ENCODE data around the gene CELF2.

CELF2 gene

GRCh38 chr10:11104772-11105675 lies 87.4 kb downstream of the CELF2 start:
- Histone ChIP-seq H3K4me1 (ENCODE audit: control insufficient read depth, low read depth, low read length) (no peaks in the 10 kb centered on the region), H3K18ac (ENCODE audit: low read length) (no peak overlapping the region), H3K4me2 (ENCODE audit: low read length) (no peak overlapping the region), H2BK15ac (replicated peaks; ENCODE audit: low read depth) (no peak overlapping the region), H2BK5ac (ENCODE audit: low read length) (no peak overlapping the region), H3K27ac (ENCODE audit: low read depth, low read length) (no peak overlapping the region), H3K4ac (ENCODE audit: low read depth, low read length) (no peak overlapping the region), H2BK120ac (ENCODE audit: low read depth, low read length) (no peak overlapping the region), H3K36me3 (ENCODE audit: control insufficient read depth, insufficient read depth, low read length) (no peaks in the 10 kb centered on the region), H2AK5ac (ENCODE audit: low read length) (no peak overlapping the region), H3K9ac (ENCODE audit: low read length) (no peak overlapping the region), H4K5ac (ENCODE audit: low read length) (no peak overlapping the region), H3K56ac (ENCODE audit: low read length) (no peak overlapping the region), H3K79me1 (ENCODE audit: low read length) (no peaks in the 10 kb centered on the region), H3K79me2 (ENCODE audit: control insufficient read depth, insufficient read depth, low read length) (no peaks in the 10 kb centered on the region), H3K23ac (ENCODE audit: low read length) (no peak overlapping the region), H3K4me3 (ENCODE audit: low read length) (no peak overlapping the region), H3K27me3 (ENCODE audit: insufficient read depth, low read length, poor library complexity) (no peaks in the 10 kb centered on the region), H4K8ac (ENCODE audit: low read depth, low read length) (no peak overlapping the region)
- peak; percentile 60 for DNase-seq
- WGBS (ENCODE audit: extremely low coverage, insufficient coverage, low lambda C conversion rate): no CpG with 5 or more reads among the region's 9 CpGs

GRCh38 chr10:11105676-11106004 lies 88.0 kb downstream of the CELF2 start:
- Histone ChIP-seq H3K4me3 (ENCODE audit: low read length) (no peak overlapping the region), H3K23ac (ENCODE audit: low read length) (no peak overlapping the region), H3K4me1 (ENCODE audit: control insufficient read depth, low read depth, low read length) (no peaks in the 10 kb centered on the region), H3K79me2 (ENCODE audit: control insufficient read depth, insufficient read depth, low read length) (no peaks in the 10 kb centered on the region), H3K79me1 (ENCODE audit: low read length) (no peaks in the 10 kb centered on the region), H3K4ac (ENCODE audit: low read depth, low read length) (no peak overlapping the region), H3K56ac (ENCODE audit: low read length) (no peak overlapping the region), H2BK120ac (ENCODE audit: low read depth, low read length) (no peak overlapping the region), H3K36me3 (ENCODE audit: control insufficient read depth, insufficient read depth, low read length) (no peaks in the 10 kb centered on the region), H2BK5ac (ENCODE audit: low read length) (no peak overlapping the region), H3K4me2 (ENCODE audit: low read length) (no peak overlapping the region), H3K9ac (ENCODE audit: low read length) (no peak overlapping the region), H3K27me3 (ENCODE audit: insufficient read depth, low read length, poor library complexity) (no peaks in the 10 kb centered on the region), H4K8ac (ENCODE audit: low read depth, low read length) (no peak overlapping the region), H3K18ac (ENCODE audit: low read length) (no peak overlapping the region), H2AK5ac (ENCODE audit: low read length) (no peak overlapping the region), H2BK15ac (replicated peaks; ENCODE audit: low read depth) (no peak overlapping the region), H4K5ac (ENCODE audit: low read length) (no peak overlapping the region), H3K27ac (ENCODE audit: low read depth, low read length) (no peak overlapping the region)
- WGBS (ENCODE audit: extremely low coverage, insufficient coverage, low lambda C conversion rate): no CpG with 5 or more reads among the region's 2 CpGs
- DNase-seq: no peak

DNA sequence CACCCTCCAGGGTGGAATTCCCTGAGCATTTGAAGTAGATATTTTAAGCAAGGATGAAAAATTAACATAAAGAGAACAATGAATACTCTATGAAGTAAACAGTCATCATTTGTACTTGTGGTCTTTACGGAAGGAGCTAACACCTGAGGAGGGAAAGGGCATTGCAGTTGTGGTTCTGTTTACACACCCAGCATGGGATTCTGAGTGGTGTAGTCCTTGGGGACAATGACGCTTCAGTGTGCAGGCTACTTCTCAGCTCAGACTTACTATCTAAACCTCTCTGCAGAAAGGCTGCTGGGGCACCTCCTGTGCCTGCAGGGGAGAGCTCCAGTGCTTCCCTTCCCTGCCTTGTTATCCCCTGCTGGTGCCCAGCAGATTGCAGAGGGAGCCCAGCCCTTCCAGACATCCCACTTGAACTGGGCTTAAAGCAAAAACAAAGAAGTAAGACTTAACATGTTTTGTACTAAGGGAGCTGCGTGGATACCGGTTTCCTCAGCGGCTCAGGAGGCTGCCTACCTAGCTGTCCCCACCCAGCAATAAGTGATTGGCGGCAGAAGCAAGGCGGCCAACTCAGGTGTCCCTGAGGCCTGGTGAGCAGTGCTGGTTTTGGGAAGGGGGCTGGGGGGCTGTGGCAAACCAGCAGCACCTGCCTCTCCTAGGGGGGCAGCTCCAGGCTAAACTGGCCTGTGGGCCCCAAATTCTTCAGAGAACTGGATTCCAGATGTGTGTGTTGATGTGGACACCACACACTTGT lies 89.1 kb downstream of the CELF2 start:
- Histone ChIP-seq H3K56ac (ENCODE audit: low read length) (no peak overlapping the region), H2BK5ac (ENCODE audit: low read length) (no peak overlapping the region), H3K9ac (ENCODE audit: low read length) (no peak overlapping the region), H4K5ac (ENCODE audit: low read length) (no peak overlapping the region), H3K4me1 (ENCODE audit: control insufficient read depth, low read depth, low read length) (no peaks in the 10 kb centered on the region), H2BK15ac (replicated peaks; ENCODE audit: low read depth) (no peak overlapping the region), H3K27ac (ENCODE audit: low read depth, low read length) (no peak overlapping the region), H2AK5ac (ENCODE audit: low read length) (no peak overlapping the region), H3K79me2 (ENCODE audit: control insufficient read depth, insufficient read depth, low read length) (no peaks in the 10 kb centered on the region), H4K8ac (ENCODE audit: low read depth, low read length) (no peak overlapping the region), H3K36me3 (ENCODE audit: control insufficient read depth, insufficient read depth, low read length) (no peaks in the 10 kb centered on the region), H3K4me2 (ENCODE audit: low read length) (no peak overlapping the region), H3K18ac (ENCODE audit: low read length) (no peak overlapping the region), H3K4ac (ENCODE audit: low read depth, low read length) (no peak overlapping the region), H3K4me3 (ENCODE audit: low read length) (no peak overlapping the region), H2BK120ac (ENCODE audit: low read depth, low read length) (no peak overlapping the region), H3K79me1 (ENCODE audit: low read length) (no peaks in the 10 kb centered on the region), H3K27me3 (ENCODE audit: insufficient read depth, low read length, poor library complexity) (no peaks in the 10 kb centered on the region), H3K23ac (ENCODE audit: low read length) (no peak overlapping the region)
- DNase-seq: peak; percentile 60
- WGBS (ENCODE audit: extremely low coverage, insufficient coverage, low lambda C conversion rate): no CpG with 5 or more reads among the region's 7 CpGs

GRCh38 chr10:11107948-11108347 lies 90.3 kb downstream of the CELF2 start:
- H3K4me3 ChIP-seq (ENCODE audit: low read length): no peak overlapping the region
- no peak overlapping the region for H3K56ac ChIP-seq (ENCODE audit: low read length)
- no peak overlapping the region for H3K27ac ChIP-seq (ENCODE audit: low read depth, low read length)
- H3K79me1 ChIP-seq (ENCODE audit: low read length): no peaks in the 10 kb centered on the region
- no peak overlapping the region for H2BK15ac ChIP-seq (replicated peaks; ENCODE audit: low read depth)
- no peak overlapping the region for H2BK120ac ChIP-seq (ENCODE audit: low read depth, low read length)
- H4K5ac ChIP-seq (ENCODE audit: low read length): no peak overlapping the region
- no peak overlapping the region for H3K9ac ChIP-seq (ENCODE audit: low read length)
- H3K27me3 ChIP-seq (ENCODE audit: insufficient read depth, low read length, poor library complexity): no peaks in the 10 kb centered on the region
- H3K18ac ChIP-seq (ENCODE audit: low read length): no peak overlapping the region
- no peaks in the 10 kb centered on the region for H3K4me1 ChIP-seq (ENCODE audit: control insufficient read depth, low read depth, low read length)
- no peak overlapping the region for H3K4me2 ChIP-seq (ENCODE audit: low read length)
- H3K79me2 ChIP-seq (ENCODE audit: control insufficient read depth, insufficient read depth, low read length): no peaks in the 10 kb centered on the region
- no peak overlapping the region for H3K23ac ChIP-seq (ENCODE audit: low read length)
- no peaks in the 10 kb centered on the region for H3K36me3 ChIP-seq (ENCODE audit: control insufficient read depth, insufficient read depth, low read length)
- no peak overlapping the region for H4K8ac ChIP-seq (ENCODE audit: low read depth, low read length)
- H3K4ac ChIP-seq (ENCODE audit: low read depth, low read length): no peak overlapping the region
- peak; percentile 45 for DNase-seq
- no peak overlapping the region for H2AK5ac ChIP-seq (ENCODE audit: low read length)
- H2BK5ac ChIP-seq (ENCODE audit: low read length): no peak overlapping the region

GRCh38 chr10:11108356-11108755 lies 90.7 kb downstream of the CELF2 start:
- Histone ChIP-seq H2AK5ac (ENCODE audit: low read length) (no peak overlapping the region), H3K4me1 (ENCODE audit: control insufficient read depth, low read depth, low read length) (no peaks in the 10 kb centered on the region), H3K56ac (ENCODE audit: low read length) (no peak overlapping the region), H3K36me3 (ENCODE audit: control insufficient read depth, insufficient read depth, low read length) (no peaks in the 10 kb centered on the region), H2BK5ac (ENCODE audit: low read length) (no peak overlapping the region), H3K4ac (ENCODE audit: low read depth, low read length) (no peak overlapping the region), H4K5ac (ENCODE audit: low read length) (no peak overlapping the region), H4K8ac (ENCODE audit: low read depth, low read length) (no peak overlapping the region), H3K4me3 (ENCODE audit: low read length) (no peak overlapping the region), H3K4me2 (ENCODE audit: low read length) (no peak overlapping the region), H2BK120ac (ENCODE audit: low read depth, low read length) (no peak overlapping the region), H3K18ac (ENCODE audit: low read length) (no peak overlapping the region), H3K27me3 (ENCODE audit: insufficient read depth, low read length, poor library complexity) (no peaks in the 10 kb centered on the region), H3K79me2 (ENCODE audit: control insufficient read depth, insufficient read depth, low read length) (no peaks in the 10 kb centered on the region), H3K27ac (ENCODE audit: low read depth, low read length) (no peak overlapping the region), H3K79me1 (ENCODE audit: low read length) (no peaks in the 10 kb centered on the region), H3K9ac (ENCODE audit: low read length) (no peak overlapping the region), H3K23ac (ENCODE audit: low read length) (no peak overlapping the region), H2BK15ac (replicated peaks; ENCODE audit: low read depth) (no peak overlapping the region)
- DNase-seq: peak; percentile 13
- no CpG with 5 or more reads among the region's 5 CpGs for WGBS (ENCODE audit: extremely low coverage, insufficient coverage, low lambda C conversion rate)
